ENCODE measurements around the gene SPAG9. TPM values are rescaled to one million over a fixed set of nuclear protein-coding genes. Genes with fewer than 3 reads are reported as not detected.

Gene SPAG9
- 105 TPM for total RNA-seq (ENCODE audit: insufficient read depth, low replicate concordance)

- peak; percentile 98 for DNase-seq (ENCODE audit: low spot score)
These were observed at the start of gene SPAG9 for GRCh38 chr17:51120739-51121619. TSS of gene SPAG9 (minus strand) at chr17:51120868. CDS start at chr17:51120656, 212 bp downstream.

- DNase-seq (ENCODE audit: low spot score) = no peak
These were observed 48.7 kb upstream of the SPAG9 start for GRCh38 chr17:51169340-51169739.

GRCh38 chr17:51166987-51167931, 46.6 kb upstream of the SPAG9 start:
- DNase-seq (ENCODE audit: low spot score) = no peak

- peak; percentile 91 for DNase-seq (ENCODE audit: low spot score)
These were observed 45.7 kb upstream of the SPAG9 start, which contains the start of gene NME2 for GRCh38 chr17:51166198-51166986. TSS of gene NME2 (plus strand) at chr17:51166411. CDS start at chr17:51166831, 420 bp downstream.

GRCh38 chr17:51165680-51166197, 45.1 kb upstream of the SPAG9 start:
- DNase-seq (ENCODE audit: low spot score) = peak; percentile 44

GRCh38 chr17:51164911-51165679, 44.4 kb upstream of the SPAG9 start:
- no peak for DNase-seq (ENCODE audit: low spot score)

GRCh38 chr17:51161541-51161940, 40.9 kb upstream of the SPAG9 start:
- DNase-seq (ENCODE audit: low spot score) = no peak

GRCh38 chr17:51159604-51160003, 38.9 kb upstream of the SPAG9 start:
- no peak for DNase-seq (ENCODE audit: low spot score)

GRCh38 chr17:51155416-51155815, 34.7 kb upstream of the SPAG9 start:
- no peak for DNase-seq (ENCODE audit: low spot score)

GRCh38 chr17:51154176-51154575, 33.5 kb upstream of the SPAG9 start:
- peak; percentile 32 for DNase-seq (ENCODE audit: low spot score)

GRCh38 chr17:51153210-51154072, 32.8 kb upstream of the SPAG9 start, which contains the start of gene NME1:
TSS of gene NME1 (plus strand) at chr17:51153559. CDS start at chr17:51155655, 2,096 bp downstream.
- peak; percentile 100 for DNase-seq (ENCODE audit: low spot score)

GRCh38 chr17:51152766-51153209, 32.1 kb upstream of the SPAG9 start:
- DNase-seq (ENCODE audit: low spot score) = no peak

- DNase-seq (ENCODE audit: low spot score) = no peak
These were observed 30.3 kb upstream of the SPAG9 start for GRCh38 chr17:51150932-51151331.

GRCh38 chr17:51149163-51149562, 28.5 kb upstream of the SPAG9 start:
- no peak for DNase-seq (ENCODE audit: low spot score)

GRCh38 chr17:51147650-51148049, 27.0 kb upstream of the SPAG9 start:
- peak; percentile 50 for DNase-seq (ENCODE audit: low spot score)

- no peak for DNase-seq (ENCODE audit: low spot score)
These were observed 23.8 kb upstream of the SPAG9 start for GRCh38 chr17:51144266-51145022.

- DNase-seq (ENCODE audit: low spot score) = peak; percentile 36
These were observed 21.9 kb upstream of the SPAG9 start for GRCh38 chr17:51142597-51142996.

- DNase-seq (ENCODE audit: low spot score) = no peak
These were observed 15.3 kb upstream of the SPAG9 start for GRCh38 chr17:51135956-51136355.
